MCF 10A (cell line): ENCODE data around the gene SCARF2. TPM values are rescaled to one million over a fixed set of nuclear protein-coding genes. Genes with fewer than 3 reads are reported as not detected.

Experiments used
- BruUV-seq: library from RNA; stranded (reverse); fragments of 400-500 nt; replicated peaks from 2 replicates; lab custom pipeline; 2021; lab: Mats Ljungman, UMichigan
- CTCF ChIA-PET: fragments of 300-600 bp; sonication (Branson Sonifier 250); formaldehyde crosslinking; extraction: SDS; loops from one replicate; lab custom pipeline; 2021; ENCODE audit warnings: antibody characterized with exemption, inconsistent platforms; lab: Yijun Ruan, JAX
- POLR2A ChIA-PET: fragments of 300-600, 350-650 bp; sonication (Branson Sonifier 250); formaldehyde crosslinking; extraction: SDS; loops from one replicate; lab custom pipeline; 2020; ENCODE audit warnings: antibody characterized with exemption, inconsistent platforms; lab: Yijun Ruan, JAX
- DNase-seq: peaks from one replicate; pipeline ENCODE4 v3.0.0-alpha.2; 2018; ENCODE audit not compliant: unreplicated experiment
- H3K27ac Mint-ChIP-seq: one replicate; pipeline ENCODE4 v1.8.0; 2022; ENCODE audit warnings: mild to moderate bottlenecking, low read depth, mixed read lengths; ENCODE audit not compliant: unreplicated experiment
- H3K27me3 Mint-ChIP-seq: one replicate; pipeline ENCODE4 v1.8.0; 2022; ENCODE audit warnings: mixed read lengths; ENCODE audit not compliant: insufficient read depth, unreplicated experiment
- H3K36me3 Mint-ChIP-seq: one replicate; pipeline ENCODE4 v1.8.0; 2022; ENCODE audit warnings: mild to moderate bottlenecking, moderate library complexity, mixed read lengths; ENCODE audit not compliant: insufficient read depth, unreplicated experiment
- H3K4me1 Mint-ChIP-seq: one replicate; pipeline ENCODE4 v1.8.0; 2022; ENCODE audit warnings: mixed read lengths; ENCODE audit not compliant: insufficient read depth, unreplicated experiment
- H3K4me3 Mint-ChIP-seq: one replicate; pipeline ENCODE4 v1.8.0; 2022; ENCODE audit warnings: mild to moderate bottlenecking, moderate library complexity, mixed read lengths; ENCODE audit not compliant: unreplicated experiment
- H3K9me3 Mint-ChIP-seq: one replicate; pipeline ENCODE4 v1.8.0; 2022; ENCODE audit warnings: mixed read lengths; ENCODE audit not compliant: unreplicated experiment
- intact Hi-C: fragments of 100-400 bp; cut with micrococcal nuclease; formaldehyde crosslinking; loops from 2 replicates; pipeline ENCODE4 v1.14.1; 2022
- total RNA-seq: library from RNA; stranded (reverse); gene quantifications from 2 replicates; pipeline ENCODE4 v1.2.3, GENCODE V29; 2022
- TF ChIP-seq, protein P1 (sequence below): fragments of 200-600 bp; IDR thresholded peaks from one replicate; pipeline ENCODE4 v1.8.0; 2022; ENCODE audit warnings: antibody characterized with exemption, mild to moderate bottlenecking; ENCODE audit not compliant: unreplicated experiment

Gene SCARF2
- total RNA-seq, 1 experiment from 2014 or later = 0.35 TPM

- Mint-ChIP-seq H3K27ac (peak overlapping the region; percentile 20), H3K4me3 (no peak overlapping the region), H3K4me1 (no peaks in the 10 kb centered on the region), H3K9me3 (no peaks in the 10 kb centered on the region), H3K36me3 (peaks cover 19% of the 10 kb centered on the region), H3K27me3 (no peaks in the 10 kb centered on the region)
- intact Hi-C loops = no loop called here
- POLR2A ChIA-PET = interaction anchor here (0.5 to 0.6 kb wide), 2 partner anchors 91 to 284 kb away, joined by 3 read pairs; no protein-coding TSS in a partner anchor
- no TSS peak for BruUV-seq
- TF ChIP-seq, protein P1, sequence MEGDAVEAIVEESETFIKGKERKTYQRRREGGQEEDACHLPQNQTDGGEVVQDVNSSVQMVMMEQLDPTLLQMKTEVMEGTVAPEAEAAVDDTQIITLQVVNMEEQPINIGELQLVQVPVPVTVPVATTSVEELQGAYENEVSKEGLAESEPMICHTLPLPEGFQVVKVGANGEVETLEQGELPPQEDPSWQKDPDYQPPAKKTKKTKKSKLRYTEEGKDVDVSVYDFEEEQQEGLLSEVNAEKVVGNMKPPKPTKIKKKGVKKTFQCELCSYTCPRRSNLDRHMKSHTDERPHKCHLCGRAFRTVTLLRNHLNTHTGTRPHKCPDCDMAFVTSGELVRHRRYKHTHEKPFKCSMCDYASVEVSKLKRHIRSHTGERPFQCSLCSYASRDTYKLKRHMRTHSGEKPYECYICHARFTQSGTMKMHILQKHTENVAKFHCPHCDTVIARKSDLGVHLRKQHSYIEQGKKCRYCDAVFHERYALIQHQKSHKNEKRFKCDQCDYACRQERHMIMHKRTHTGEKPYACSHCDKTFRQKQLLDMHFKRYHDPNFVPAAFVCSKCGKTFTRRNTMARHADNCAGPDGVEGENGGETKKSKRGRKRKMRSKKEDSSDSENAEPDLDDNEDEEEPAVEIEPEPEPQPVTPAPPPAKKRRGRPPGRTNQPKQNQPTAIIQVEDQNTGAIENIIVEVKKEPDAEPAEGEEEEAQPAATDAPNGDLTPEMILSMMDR = no peak
- DNase-seq = no peak
- CTCF ChIA-PET = interaction anchor here (0.6 kb wide), 2 partner anchors 11 to 18 kb away, joined by 3 read pairs; no protein-coding TSS in a partner anchor
Observed at GRCh38 chr22:20402960-20403778, 34.5 kb downstream of the SCARF2 start.

GRCh38 chr22:20401376-20402014 lies 36.1 kb downstream of the SCARF2 start:
- H3K36me3 Mint-ChIP-seq = peaks cover 12% of the 10 kb centered on the region
- intact Hi-C loops = no loop called here
- H3K4me3 Mint-ChIP-seq = no peak overlapping the region
- H3K9me3 Mint-ChIP-seq = no peaks in the 10 kb centered on the region
- peaks cover 6% of the 10 kb centered on the region for H3K4me1 Mint-ChIP-seq
- TF ChIP-seq, protein P1 = no peak
- no peak overlapping the region for H3K27ac Mint-ChIP-seq
- ChIA-PET POLR2A (no interaction called here), CTCF (no interaction called here)
- DNase-seq = no peak
- BruUV-seq = no TSS peak
- no peaks in the 10 kb centered on the region for H3K27me3 Mint-ChIP-seq

DNA sequence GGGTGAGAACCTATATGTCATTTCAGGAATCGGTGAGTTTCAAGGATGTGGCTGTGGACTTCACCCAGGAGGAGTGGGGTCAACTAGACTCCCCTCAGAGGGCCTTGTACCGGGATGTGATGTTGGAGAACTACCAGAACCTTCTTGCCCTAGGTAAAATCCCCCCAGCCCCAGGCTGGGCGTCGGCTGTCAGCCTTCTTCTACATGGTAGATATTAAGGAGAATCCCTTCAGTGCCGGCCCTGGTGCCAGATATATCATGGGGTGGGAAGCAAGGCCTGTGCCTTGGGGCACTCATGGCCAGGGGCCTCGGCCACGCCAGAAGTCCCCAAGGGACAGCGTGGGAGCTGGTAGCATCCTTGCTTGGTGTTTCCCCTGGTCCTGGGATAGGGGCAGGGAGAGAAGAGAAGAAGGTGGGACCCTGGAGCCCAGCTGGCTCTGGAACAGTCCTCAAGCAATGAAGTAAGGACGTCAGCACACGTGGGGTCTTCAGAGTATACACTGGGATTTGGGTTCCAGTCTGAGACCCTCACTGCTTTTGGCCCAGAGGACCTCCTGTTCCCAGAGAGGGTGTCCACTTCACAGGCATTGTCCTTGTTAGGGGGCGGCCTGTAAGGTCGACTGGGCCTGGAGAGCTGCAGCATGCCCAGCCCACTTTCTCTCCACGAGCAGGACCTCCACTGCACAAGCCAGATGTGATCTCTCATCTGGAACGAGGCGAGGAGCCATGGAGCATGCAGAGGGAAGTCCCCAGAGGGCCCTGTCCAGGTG lies 36.8 kb downstream of the SCARF2 start:
- Mint-ChIP-seq H3K4me3 (no peak overlapping the region), H3K27ac (no peak overlapping the region), H3K9me3 (no peaks in the 10 kb centered on the region), H3K36me3 (peaks cover 10% of the 10 kb centered on the region), H3K27me3 (no peaks in the 10 kb centered on the region), H3K4me1 (peaks cover 13% of the 10 kb centered on the region)
- no peak for DNase-seq
- ChIA-PET POLR2A (no interaction called here), CTCF (no interaction called here)
- intact Hi-C loops = no loop called here
- TF ChIP-seq, protein P1 = no peak
- no TSS peak for BruUV-seq
